Embryonic facial prominence (tissue), 1 donor: ENCODE results near the gene PRSS1.
"Not testable (repeated sequence)": the region's sequence is repeated elsewhere in the genome, so short reads cannot be mapped to it uniquely, and the experiment has no call there.

Source experiments
- DNase-seq: peaks from one replicate; pipeline ENCODE4 v3.0.0-alpha.2; 2016; ENCODE audit errors: extremely low spot score

The PRSS1 gene

DNA sequence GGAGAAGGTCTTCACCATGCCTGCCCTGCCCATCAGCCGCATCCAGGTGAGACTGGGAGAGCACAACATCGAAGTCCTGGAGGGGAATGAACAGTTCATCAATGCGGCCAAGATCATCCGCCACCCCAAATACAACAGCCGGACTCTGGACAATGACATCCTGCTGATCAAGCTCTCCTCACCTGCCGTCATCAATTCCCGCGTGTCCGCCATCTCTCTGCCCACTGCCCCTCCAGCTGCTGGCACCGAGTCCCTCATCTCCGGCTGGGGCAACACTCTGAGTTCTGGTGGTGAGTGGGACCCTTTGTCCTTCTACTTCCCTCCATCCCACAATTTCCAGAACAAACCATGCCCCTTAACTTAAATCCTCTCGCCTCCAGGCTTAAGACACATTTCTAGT lies 24.0 kb downstream of the PRSS1 start:
- no peak for DNase-seq

GRCh38 chr7:142773937-142774744 lies 24.9 kb downstream of the PRSS1 start:
- no peak for DNase-seq

- no peak for DNase-seq
Measured at GRCh38 chr7:142774826-142775225, 25.6 kb downstream of the PRSS1 start.

DNA sequence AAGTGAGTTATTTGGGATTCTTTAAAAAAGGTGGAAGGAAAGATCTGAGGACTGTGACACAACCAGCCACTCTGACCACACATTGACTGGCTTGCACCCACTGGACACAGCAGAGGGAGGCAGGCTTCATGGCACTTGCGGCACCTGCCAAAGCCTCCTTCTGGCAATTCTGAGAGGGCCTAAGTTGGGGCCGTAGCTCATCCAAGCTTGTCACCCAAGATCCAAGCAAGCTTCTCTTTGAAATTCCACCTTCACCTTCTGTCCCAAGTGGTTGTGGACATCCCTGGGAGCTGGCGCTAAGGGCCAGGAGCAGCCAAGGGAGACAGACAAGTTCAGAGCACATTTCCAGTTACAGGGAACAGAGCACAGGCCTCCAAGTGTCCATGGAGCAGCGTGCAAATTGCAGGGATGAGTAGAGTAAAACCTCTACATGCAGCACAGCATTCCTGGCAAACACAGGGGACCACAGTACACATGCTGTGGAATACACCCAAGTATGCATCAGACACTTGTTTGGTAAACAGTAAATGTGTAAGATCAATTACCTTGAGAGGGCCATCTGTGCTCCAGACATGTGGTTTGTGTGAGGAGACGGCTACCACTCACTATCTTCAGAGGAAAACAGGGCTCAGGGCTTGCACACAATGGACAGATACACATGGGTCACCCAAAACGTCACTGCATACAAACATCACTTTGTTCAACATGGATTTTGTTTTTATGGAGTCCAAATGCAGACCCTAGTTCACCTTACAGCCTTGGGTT lies 26.3 kb downstream of the PRSS1 start:
- not testable (repeated sequence) for DNase-seq

GRCh38 chr7:142776206-142776844 lies 27.1 kb downstream of the PRSS1 start:
- DNase-seq: no peak

- not testable (repeated sequence) for DNase-seq
Measured at GRCh38 chr7:142776845-142777225, 27.6 kb downstream of the PRSS1 start.

GRCh38 chr7:142777318-142777717 lies 28.0 kb downstream of the PRSS1 start:
- DNase-seq: no peak

GRCh38 chr7:142782922-142783900 lies 33.9 kb downstream of the PRSS1 start:
- DNase-seq: peak; percentile 82

DNA sequence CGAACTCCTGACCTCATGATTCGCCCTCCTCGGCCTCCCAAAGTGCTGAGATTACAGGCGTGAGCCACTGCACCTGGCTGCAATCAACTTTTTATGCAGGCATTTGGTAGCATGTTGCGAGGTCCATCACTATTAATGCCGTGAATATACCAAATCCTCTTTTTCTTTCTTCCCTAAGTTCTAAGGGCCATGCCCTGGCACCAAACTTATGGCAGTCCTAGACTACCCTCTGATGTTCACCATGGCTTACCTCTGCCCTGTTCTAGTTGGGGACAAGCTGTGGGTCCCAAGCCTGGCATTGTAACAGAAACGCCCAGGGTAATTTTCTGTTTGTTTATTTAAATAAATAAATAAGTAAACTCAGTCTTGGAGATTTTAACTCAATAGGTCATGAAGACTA lies 34.8 kb downstream of the PRSS1 start:
- no peak for DNase-seq

GRCh38 chr7:142784716-142785115 lies 35.4 kb downstream of the PRSS1 start:
- no peak for DNase-seq

DNA sequence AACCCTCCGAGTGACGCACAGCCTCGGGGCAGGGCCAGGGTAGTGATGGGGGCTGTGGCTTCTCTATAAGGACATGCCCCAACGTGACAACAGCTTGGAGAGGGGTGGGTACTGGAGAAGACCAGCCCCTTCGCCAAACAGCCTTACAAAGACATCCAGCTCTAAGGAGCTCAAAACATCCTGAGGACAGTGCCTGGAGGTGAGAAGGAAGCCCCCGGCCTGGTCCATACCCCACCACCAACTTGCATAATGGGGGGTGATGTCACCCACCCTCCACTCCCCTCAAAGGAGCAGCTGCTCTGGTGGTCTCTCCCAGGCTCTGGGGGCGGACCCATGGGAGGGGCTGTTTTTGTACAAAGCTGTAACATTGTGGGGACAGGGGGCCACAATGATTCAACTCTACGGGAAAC lies 36.6 kb downstream of the PRSS1 start:
- no peak for DNase-seq

GRCh38 chr7:142787034-142787768 lies 37.9 kb downstream of the PRSS1 start:
- DNase-seq: no peak

- DNase-seq: no peak
Measured at GRCh38 chr7:142787783-142788182, 38.5 kb downstream of the PRSS1 start.

DNA sequence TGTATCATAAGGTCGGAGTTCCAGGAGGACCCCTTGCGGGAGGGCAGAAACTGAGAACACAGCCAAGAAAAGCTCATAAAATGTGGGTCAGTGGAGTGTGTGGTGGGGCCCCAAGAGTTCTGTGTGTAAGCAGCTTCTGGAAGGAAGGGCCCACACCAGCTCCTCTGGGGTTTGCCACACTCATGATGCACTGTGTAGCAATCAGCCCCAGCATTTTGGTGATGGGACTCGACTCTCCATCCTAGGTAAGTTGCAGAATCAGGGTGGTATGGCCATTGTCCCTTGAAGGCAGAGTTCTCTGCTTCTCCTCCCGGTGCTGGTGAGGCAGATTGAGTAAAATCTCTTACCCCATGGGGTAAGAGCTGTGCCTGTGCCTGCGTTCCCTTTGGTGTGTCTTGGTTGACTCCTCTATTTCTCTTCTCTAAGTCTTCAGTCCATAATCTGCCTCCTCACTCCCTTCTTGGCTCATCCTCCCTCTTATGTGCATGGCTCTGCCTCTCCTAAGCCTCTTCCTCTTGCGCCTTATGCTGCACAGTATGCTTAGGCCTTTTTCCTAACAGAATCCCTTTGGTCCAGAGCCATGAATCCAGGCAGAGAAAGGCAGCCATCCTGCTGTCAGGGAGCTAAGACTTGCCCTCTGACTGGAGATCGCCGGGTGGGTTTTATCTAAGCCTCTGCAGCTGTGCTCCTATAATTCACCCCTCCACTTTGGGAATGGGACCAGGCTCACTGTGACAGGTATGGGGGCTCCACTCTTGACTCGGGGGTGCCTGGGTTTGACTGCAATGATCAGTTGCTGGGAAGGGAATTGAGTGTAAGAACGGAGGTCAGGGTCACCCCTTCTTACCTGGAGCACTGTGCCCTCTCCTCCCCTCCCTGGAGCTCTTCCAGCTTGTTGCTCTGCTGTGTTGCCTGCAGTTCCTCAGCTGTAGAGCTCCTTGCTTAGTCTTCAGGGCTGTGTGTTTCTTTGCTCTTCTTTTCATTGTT lies 39.3 kb downstream of the PRSS1 start:
- no peak for DNase-seq

DNA sequence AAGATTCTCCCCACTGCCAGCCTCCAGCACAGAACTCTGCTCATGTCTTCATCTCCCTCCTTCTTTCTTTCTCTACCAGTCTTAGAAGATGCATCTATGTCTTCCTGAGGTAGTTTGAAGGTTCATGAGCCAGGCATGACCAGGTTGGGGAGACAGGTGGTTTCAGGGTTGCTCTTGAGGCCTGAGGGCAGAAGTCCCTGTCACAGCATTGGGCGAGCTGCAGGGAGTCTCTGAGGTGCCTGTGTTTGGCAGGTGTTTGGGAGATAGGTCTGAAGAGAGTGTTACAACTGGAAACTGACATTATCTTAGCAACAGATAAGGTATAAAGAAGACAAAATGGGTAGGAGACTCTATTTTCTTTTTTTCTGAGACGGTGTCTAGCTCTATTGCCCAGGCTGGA lies 40.2 kb downstream of the PRSS1 start:
- DNase-seq: no peak

GRCh38 chr7:142790056-142790455 lies 40.8 kb downstream of the PRSS1 start:
- no peak for DNase-seq

DNA sequence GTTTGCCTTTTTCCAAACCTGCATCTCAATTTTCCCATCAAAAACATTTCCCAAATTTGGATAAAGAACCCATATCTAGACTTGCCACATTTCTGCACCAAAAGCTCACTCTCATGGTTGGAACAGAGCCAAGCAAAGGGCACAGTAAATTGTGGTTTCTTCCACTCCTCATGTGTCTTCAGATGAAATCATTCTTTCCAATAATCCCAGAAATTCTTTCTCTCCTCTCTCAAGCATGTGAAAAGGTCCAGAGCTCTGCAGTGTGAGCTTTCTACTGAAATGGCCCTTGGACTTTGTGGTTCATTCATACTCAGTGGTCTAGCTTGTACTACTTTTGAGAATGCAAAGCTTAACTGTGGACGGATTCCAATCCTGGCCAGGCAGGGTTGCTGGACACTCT lies 41.3 kb downstream of the PRSS1 start:
- no peak for DNase-seq

- DNase-seq: no peak
Measured at GRCh38 chr7:142791502-142791901, 42.2 kb downstream of the PRSS1 start.

DNA sequence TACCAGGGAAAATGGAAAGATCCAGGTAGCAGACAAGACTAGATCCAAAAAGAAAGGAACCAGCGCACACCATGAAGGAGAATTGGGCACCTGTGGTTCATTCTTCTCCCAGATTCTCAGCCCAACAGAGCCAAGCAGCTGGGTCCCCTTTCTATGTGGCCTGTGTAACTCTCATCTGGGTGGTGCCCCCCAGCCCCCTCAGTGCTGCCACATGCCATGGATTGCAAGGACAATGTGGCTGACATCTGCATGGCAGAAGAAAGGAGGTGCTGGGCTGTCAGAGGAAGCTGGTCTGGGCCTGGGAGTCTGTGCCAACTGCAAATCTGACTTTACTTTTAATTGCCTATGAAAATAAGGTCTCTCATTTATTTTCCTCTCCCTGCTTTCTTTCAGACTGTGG lies 42.9 kb downstream of the PRSS1 start:
- no peak for DNase-seq

GRCh38 chr7:142792593-142792992 lies 43.3 kb downstream of the PRSS1 start:
- no peak for DNase-seq
